ENCODE measurements around the gene TEX53.

TEX53 gene

DNA sequence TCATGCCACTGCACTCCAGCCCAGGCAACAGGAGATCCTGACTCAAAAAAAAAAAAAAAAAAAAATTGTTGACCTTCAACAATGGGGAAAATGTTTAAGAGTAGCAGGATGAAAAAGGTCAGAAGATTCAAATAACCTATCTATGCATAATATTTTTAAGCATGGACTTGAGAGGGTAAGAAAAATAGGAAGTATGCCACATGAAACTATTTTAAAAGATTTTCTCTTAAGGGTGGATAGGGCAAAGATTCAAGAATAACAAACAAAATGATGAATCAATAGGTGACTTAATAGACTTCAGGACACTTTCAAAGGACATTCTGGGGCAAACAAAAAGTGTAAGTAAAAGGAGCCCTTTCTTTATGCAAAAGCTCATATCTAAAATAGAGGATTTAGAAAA lies 21.2 kb upstream of the TEX53 start:
- DNase-seq = no peak

- no peak for DNase-seq
Measured at GRCh38 chr9:114678130-114678529, 20.5 kb upstream of the TEX53 start.

- peak; percentile 100 for DNase-seq
Measured at GRCh38 chr9:114677418-114677817, 19.8 kb upstream of the TEX53 start.

DNA sequence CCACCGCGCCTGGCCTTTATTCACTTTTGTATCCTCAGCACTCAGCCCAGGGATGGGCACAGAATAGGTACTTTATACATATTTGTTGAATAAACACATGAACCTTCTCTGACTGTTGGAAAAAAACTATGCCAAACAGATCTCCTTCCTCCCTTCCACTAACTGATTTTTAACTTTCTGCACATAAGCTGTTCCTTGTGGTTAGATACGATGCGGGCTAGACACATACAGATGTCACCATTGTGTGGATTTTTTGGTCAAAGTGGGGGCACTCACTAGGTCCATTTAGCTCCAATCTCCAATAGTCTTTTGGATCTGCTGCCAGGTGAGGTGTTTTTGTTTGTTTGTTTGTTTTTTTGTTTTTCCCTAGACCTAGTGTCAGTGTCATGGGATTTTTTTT lies 19.3 kb upstream of the TEX53 start:
- no peak for DNase-seq

DNA sequence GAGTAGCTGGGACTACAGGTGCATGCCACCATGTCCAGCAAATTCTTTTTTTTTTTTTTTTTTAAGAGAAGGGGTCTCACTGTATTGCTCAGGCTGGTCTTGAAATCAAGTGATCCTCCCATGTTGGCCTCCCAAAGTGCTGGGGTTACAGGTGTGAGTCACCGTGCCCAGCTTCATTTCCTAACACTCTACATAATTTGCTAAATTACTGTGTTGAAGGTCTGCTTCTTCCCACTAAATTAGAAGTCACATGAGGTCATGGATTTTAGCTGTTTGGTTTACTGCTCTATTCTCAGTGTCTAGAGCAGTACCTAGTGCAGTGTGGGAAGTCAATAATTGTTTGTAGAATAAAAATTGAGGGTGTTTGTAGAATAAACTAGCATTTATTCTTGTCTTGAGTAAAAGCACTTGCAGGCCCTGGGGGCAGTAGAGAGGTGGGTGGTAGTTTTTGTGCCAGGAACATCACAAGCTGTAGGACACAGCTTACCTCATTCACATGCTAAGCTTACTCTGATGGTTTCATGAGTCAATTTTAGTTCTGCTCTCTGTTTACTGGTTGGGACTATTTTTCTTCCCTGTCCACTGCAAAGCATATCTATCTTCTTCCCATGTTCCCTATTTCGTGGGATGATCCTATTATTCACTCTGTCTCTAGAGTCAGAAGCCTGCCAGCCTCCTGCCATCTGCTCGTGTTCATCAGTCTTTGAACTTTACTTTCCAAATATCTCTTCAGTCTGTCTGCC lies 17.4 kb upstream of the TEX53 start:
- no peak for DNase-seq

DNA sequence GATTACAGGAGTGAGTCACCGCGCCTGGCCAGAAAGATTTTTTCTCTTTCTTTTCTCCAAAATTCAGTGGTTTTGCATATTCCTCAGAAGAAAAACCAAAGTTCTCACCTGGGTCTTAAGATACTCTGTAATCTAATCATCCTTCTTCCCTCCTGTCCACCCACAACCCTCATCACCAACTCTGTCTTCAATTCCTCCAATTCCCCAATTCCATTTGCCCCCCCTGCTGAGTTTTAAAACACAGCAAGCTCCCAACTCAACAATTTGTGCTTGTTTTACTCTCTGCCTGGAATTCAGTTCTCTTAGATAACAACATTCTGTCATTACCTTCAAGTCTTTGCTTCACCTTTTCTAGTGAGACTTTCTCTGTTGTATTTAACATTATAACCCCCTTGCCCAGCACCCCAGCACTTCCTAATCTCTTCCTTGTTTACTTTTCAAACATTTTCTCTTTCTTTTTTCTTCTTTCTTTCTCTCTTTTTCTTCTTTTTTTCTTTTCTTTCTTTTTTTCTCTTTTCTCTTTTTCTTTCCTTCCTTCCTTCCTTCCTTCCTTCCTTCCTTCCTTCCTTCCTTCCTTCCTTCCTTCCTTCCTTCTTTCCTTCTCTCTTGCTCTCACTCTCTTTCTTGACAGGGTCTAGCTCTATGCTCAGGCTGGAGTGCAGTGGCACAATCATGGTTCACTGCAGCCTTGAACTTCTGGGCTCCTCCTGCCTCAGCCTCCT lies 16.6 kb upstream of the TEX53 start:
- no peak for DNase-seq

- no peak for DNase-seq
Measured at GRCh38 chr9:114671605-114672004, 14.0 kb upstream of the TEX53 start.

- no peak for DNase-seq
Measured at GRCh38 chr9:114669961-114670360, 12.4 kb upstream of the TEX53 start.

DNA sequence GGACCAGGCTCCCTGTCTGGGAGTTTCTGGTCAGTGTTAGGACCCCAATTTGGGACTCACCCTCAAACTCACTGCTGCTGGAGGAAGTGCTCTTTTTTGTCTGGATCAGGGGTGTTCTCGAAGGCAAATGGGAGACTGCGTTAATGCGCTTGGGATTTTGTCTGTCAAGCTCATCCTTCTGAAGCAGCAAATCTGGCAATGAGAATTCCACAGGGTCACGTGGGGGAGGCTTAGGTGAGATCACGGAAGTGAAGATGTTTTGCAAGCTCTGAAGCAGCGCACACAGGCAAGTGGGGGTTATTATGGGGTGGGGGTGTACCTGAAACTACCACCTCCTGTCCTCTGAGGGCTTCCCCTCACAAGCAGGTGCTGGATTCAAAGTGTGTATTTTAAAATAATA lies 10.5 kb upstream of the TEX53 start:
- DNase-seq = no peak

- no peak for DNase-seq
Measured at GRCh38 chr9:114666851-114667250, 9.2 kb upstream of the TEX53 start.

DNA sequence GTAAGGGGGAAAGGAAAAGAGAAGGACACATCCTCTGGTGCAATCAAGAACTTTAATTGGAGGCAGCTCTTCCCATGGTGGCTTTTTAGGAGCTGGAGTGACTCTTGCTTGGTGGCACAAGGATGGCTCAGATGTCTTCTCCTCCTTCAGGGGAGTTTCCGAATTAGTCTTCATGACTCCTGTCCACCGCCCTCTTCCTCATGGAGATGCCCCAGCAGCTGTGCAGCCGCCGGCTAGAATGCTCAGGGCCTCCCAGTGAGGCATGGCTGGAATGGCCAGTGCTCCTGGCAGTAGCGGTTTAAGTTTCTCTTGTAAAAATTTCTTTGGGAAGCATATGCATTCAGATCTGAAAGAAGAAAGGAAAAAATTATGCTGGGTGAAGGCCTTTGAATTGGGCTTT lies 8.8 kb upstream of the TEX53 start:
- DNase-seq = no peak

GRCh38 chr9:114664181-114664580 lies 6.6 kb upstream of the TEX53 start:
- no peak for DNase-seq

- DNase-seq = peak; percentile 37
Measured at GRCh38 chr9:114662081-114662989, 4.7 kb upstream of the TEX53 start.

- no peak for DNase-seq
Measured at GRCh38 chr9:114656301-114656700, 1.3 kb downstream of the TEX53 start.

DNA sequence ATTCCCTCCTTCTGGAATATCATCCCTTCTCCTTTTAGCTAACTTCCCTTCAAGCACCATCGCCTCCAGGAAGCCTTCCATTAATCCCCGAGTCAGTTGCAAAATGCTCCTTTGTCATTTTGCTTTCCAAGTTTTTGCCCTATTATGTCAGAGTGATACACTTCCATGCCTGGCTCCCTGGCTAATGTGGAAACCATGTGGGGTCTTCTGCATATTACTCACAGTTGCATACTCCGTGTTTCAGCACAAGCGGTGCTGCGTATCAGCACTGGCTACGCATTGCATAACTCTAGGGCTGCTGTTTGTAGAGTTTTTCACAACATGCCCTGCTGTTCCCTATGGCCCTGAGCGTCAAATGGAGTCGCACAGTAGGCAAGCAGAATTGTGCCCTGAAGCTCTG lies 1.9 kb downstream of the TEX53 start:
- peak; percentile 89 for DNase-seq

GRCh38 chr9:114653556-114654159 lies 3.9 kb downstream of the TEX53 start:
- DNase-seq = peak; percentile 75

DNA sequence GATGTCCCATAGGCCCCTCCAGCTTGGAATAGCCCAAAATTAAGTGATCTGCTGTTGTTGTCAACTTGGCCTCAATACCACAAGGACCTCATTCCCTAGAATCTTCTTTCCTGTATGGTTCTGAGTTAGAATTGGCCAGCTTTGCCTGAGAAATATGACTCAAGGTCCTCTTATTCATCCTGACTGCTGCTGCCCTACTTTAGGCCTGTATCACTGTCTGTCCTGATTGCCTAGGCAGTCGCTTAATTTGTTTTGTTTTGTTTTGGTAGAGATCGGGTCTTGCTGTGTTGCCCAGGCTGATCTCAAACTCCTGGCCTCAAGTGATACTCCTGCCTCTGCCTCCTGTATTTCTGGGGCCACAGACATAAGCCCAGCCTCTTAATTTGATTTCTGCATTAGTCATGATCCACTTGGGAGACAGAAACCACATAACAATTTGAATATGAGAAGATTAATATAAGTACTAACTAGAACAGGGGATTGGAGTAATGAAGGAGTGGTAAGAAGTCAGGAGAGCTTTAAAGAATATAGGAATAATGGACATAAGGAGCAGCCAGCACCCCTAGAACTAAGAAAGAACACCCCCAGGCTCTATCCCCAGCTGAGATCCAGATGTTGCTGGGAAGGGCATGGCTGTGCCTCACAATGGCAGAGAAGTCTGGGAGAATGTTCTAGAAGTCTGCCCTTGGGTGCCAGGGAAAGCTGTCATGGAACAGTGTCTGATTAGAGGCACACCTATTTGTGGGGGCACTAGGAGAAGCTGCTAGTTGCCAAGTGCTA lies 4.6 kb downstream of the TEX53 start:
- DNase-seq = peak; percentile 36

DNA sequence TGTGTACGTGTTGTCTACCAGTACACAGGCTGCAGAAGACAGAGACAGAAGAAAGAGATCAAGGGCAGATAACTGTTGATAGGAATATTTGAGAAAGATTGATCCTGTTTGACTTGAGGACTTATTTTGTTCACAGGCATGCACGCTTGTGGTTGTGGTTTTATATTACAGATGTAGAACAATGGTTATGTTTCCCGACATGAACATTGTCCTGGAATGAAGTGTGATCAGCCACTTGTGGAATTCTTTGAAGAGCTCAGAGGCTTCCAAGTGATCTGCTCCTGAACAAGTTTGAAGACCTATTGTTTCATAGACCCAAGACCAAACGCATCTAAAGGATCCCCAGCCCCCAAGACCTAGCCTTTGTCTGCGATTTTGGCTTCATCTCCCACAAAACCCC lies 13.7 kb downstream of the TEX53 start:
- DNase-seq = peak; percentile 73

DNA sequence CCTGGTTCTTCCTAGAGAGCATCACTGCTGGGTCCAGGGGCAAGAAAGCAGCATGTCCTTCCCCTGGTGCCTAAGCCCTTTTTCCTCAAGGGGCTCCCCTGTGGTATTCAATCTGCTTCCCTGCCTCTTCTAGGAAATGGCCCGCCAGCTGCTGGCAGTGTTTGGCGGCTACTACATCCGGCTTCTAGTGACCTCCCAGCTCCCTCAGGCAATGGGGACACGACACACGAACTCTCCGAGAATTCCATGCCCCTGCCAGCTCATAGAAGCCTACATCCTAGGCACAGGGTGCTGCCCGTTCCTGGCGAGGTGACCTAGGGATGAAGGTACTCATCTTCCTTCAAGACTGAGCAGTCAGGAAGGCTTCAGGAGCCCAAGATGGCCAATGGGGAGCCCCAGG lies 14.6 kb downstream of the TEX53 start:
- no peak for DNase-seq

DNA sequence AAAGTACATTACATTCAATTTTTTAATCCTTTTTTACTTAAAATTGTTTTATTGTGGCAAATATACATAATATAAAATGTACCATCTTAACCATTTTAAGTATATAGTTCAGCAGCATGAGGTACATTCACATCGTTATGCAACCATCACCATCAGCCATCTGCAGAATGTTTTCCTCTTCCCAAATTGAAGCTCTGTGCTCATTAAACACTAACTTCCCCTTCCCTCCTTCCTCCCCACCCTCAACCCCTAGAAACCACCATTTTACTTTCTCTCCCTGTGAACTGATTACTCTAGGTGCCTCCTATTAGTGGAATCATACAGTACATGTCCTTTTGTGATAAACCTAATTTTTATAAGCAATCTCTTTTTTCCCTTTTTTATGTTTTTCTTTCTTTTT lies 15.6 kb downstream of the TEX53 start:
- no peak for DNase-seq

GRCh38 chr9:114638404-114638803 lies 19.2 kb downstream of the TEX53 start:
- DNase-seq = no peak

DNA sequence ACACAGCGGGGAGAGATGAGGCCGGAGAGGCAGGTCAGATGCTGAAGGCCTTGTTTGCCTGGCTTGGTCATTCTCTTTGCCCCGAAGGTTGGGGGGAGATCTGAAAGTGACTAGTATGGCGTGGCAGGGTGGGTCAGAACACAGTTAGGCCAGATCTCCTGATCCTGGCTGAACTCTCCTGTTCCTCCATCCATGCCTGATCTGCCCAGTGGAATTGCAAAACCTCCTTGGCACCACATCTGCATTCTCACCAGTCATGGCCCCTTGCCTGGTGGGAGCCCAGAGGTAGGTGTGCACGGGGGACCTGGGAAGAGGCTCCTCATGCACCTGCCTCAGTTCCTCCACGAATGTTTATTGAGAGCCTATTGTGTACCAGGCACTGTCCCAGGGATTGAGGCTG lies 23.2 kb downstream of the TEX53 start:
- no peak for DNase-seq
